ENCODE results near the gene DCTN4. TPM values are rescaled to one million over a fixed set of nuclear protein-coding genes. Genes with fewer than 3 reads are reported as not detected.
A peak's percentile ranks its signal among the peaks of the same experiment; 100 is the strongest.

The DCTN4 gene
- polyA plus RNA-seq, 3 donors, result 14.6 to 34.4 (median 16.3) TPM

DNA sequence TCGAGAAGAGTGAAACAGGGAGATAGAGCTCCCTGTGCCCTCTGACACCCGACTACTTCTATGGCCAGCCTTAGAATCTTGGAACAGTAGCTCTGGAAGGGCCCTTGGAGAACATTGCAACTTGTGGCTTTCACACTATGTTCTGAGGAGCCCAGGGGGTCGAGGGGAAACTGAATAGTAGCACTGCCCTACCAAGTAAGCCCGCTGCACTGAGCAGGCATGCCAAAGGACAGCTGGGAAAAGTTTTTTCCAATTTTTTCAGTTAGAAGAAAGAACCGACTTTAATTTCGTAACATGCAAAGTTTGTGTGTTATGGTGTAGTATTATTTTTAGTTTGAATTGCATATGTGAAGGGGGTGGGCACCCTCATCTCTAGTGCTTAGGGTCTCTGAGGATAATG, 30.6 kb upstream of the DCTN4 start:
- Histone ChIP-seq H4K20me1 (ENCODE audit: insufficient read depth, low read length) (peaks cover 37% of the 10 kb centered on the region), H3K36me3 (replicated peaks in 1 of 2; ENCODE audit: control insufficient read depth in 1 of 2, insufficient read depth in 2 of 2, low read length in 2 of 2) (no peaks in the 10 kb centered on the region), H2AFZ (ENCODE audit: insufficient read depth, low read depth, low read length, poor library complexity, severe bottlenecking) (no peak overlapping the region), H3K9ac (ENCODE audit: insufficient read depth, low read length, poor library complexity, severe bottlenecking) (no peak overlapping the region), H3K4me2 (replicated peaks; ENCODE audit: extremely low read depth, low read length, poor library complexity, severe bottlenecking) (peak overlapping the region; percentile 45), H3K4me1 (ENCODE audit: control insufficient read depth in 1 of 2, insufficient read depth in 2 of 2, low read length in 2 of 2) (peaks cover 43 to 51% of the 10 kb centered on the region in 2 donors), H3K4me3 (replicated peaks in 1 of 3; ENCODE audit: low read depth in 2 of 3, low read length in 3 of 3) (peak overlapping the region in 1 of 3 experiments; percentile 60), H3K27ac (ENCODE audit: low read depth in 1 of 2, low read length in 2 of 2) (peak overlapping the region; percentile 0 to 81), H3K27me3 (ENCODE audit: control insufficient read depth in 2 of 2, insufficient read depth in 2 of 2, low read length in 2 of 2) (no peaks in the 10 kb centered on the region), H3K79me2 (ENCODE audit: insufficient read depth, low read length) (peaks cover 100% of the 10 kb centered on the region), H3K9me3 (replicated peaks in 1 of 2; ENCODE audit: control insufficient read depth in 1 of 2, insufficient read depth in 1 of 2, low read length in 2 of 2) (no peaks in the 10 kb centered on the region)
- no peak for TF ChIP-seq CTCF (IDR thresholded peaks at IDR 0.05)
- H3K4me1 Mint-ChIP-seq, result peaks cover 62% of the 10 kb centered on the region
- DNase-seq, result no peak
- H3K27me3 Mint-ChIP-seq (ENCODE audit: low read depth in 3 of 3), result no peaks in the 10 kb centered on the region
- intact Hi-C loops (cut with micrococcal nuclease), result loop anchor here in 1 of 2 donors (5.0 kb wide), 1 partner anchor 37 kb away; no protein-coding TSS in a partner anchor
- peaks cover 20 to 22% of the 10 kb centered on the region in 2 donors for H3K36me3 Mint-ChIP-seq
- WGBS (ENCODE audit: insufficient coverage), result 5% methylated on average over 4 of the region's 6 CpGs
- peaks cover 0 to 1% (median 0%) of the 10 kb centered on the region in 7 donors for H3K9me3 Mint-ChIP-seq
- H3K4me3 Mint-ChIP-seq, result peak overlapping the region; percentile 43 to 77
- H3K27ac Mint-ChIP-seq, result peak overlapping the region; percentile 80 to 94 (median 85)

DNA sequence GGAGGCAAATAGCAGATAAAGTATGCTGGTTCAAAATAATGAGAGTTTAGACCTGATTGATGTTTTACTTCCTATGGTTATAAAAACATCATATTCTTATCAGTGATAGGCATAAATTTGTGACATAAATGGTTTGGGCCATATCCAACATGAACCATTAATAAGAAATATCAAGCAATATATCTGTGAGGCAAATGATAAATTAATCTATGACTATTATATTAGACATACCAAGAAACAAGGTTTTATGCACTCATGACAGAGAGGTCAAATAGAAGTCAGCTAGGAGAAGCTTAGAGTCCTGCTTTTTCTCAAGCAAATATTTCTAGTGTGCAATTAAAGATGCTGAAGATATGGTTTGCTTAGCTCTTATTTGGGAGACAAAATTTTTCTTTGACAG, 30.2 kb upstream of the DCTN4 start:
- Mint-ChIP-seq H3K27me3 (ENCODE audit: low read depth in 3 of 3) (no peaks in the 10 kb centered on the region), H3K4me1 (peaks cover 67% of the 10 kb centered on the region), H3K36me3 (peaks cover 17% of the 10 kb centered on the region in 2 donors), H3K9me3 (peaks cover 0 to 1% (median 0%) of the 10 kb centered on the region in 7 donors), H3K4me3 (peak overlapping the region; percentile 16 to 43), H3K27ac (peak overlapping the region; percentile 78 to 94 (median 85))
- TF ChIP-seq CTCF (IDR thresholded peaks at IDR 0.05), result no peak
- H3K4me3 ChIP-seq (replicated peaks in 1 of 3; ENCODE audit: low read depth in 2 of 3, low read length in 3 of 3), result peak overlapping the region in 1 of 3 experiments; percentile 60
- H3K36me3 ChIP-seq (replicated peaks in 1 of 2; ENCODE audit: control insufficient read depth in 1 of 2, insufficient read depth in 2 of 2, low read length in 2 of 2), result no peaks in the 10 kb centered on the region
- DNase-seq, result no peak
- peaks cover 37% of the 10 kb centered on the region for H4K20me1 ChIP-seq (ENCODE audit: insufficient read depth, low read length)
- H3K4me1 ChIP-seq (ENCODE audit: control insufficient read depth in 1 of 2, insufficient read depth in 2 of 2, low read length in 2 of 2), result peaks cover 47 to 56% of the 10 kb centered on the region in 2 donors
- intact Hi-C loops (cut with micrococcal nuclease), result loop anchor here in 1 of 2 donors (5.0 kb wide), 1 partner anchor 37 kb away; no protein-coding TSS in a partner anchor
- H3K4me2 ChIP-seq (replicated peaks; ENCODE audit: extremely low read depth, low read length, poor library complexity, severe bottlenecking), result peak overlapping the region; percentile 45
- H3K9me3 ChIP-seq (replicated peaks in 1 of 2; ENCODE audit: control insufficient read depth in 1 of 2, insufficient read depth in 1 of 2, low read length in 2 of 2), result no peaks in the 10 kb centered on the region
- no peak overlapping the region for H3K9ac ChIP-seq (ENCODE audit: insufficient read depth, low read length, poor library complexity, severe bottlenecking)
- H3K79me2 ChIP-seq (ENCODE audit: insufficient read depth, low read length), result peaks cover 100% of the 10 kb centered on the region
- H3K27ac ChIP-seq (ENCODE audit: low read depth in 1 of 2, low read length in 2 of 2), result peak overlapping the region in 1 of 2 donors; percentile 81
- H3K27me3 ChIP-seq (ENCODE audit: control insufficient read depth in 2 of 2, insufficient read depth in 2 of 2, low read length in 2 of 2), result no peaks in the 10 kb centered on the region
- no peak overlapping the region for H2AFZ ChIP-seq (ENCODE audit: insufficient read depth, low read depth, low read length, poor library complexity, severe bottlenecking)

Data from CD14-positive monocyte (primary cell).